Measurements from ENCODE around the gene PTCH2. TPM values are rescaled to one million over a fixed set of nuclear protein-coding genes. Genes with fewer than 3 reads are reported as not detected.

The PTCH2 gene
- total RNA-seq, 1 experiment from 2014 or later = 0.79 TPM

- Mint-ChIP-seq H3K27me3 (ENCODE audit: low read depth) (no peaks in the 10 kb centered on the region), H3K27ac (no peak overlapping the region), H3K4me1 (peaks cover 11 to 13% of the 10 kb centered on the region in 2 experiments), H3K36me3 (ENCODE audit: insufficient read depth in 1 of 3, low read depth in 3 of 3) (no peaks in the 10 kb centered on the region), H3K9me3 (no peaks in the 10 kb centered on the region), H3K4me3 (no peak overlapping the region)
- Histone ChIP-seq H2BK20ac (ENCODE audit: low read depth, low read length, poor library complexity, severe bottlenecking) (no peak overlapping the region), H3K27ac (ENCODE audit: insufficient read length, low read depth, low read length) (no peak overlapping the region), H4K5ac (ENCODE audit: insufficient read length, low read depth, low read length) (no peak overlapping the region), H3K23ac (ENCODE audit: insufficient read length, low read depth, low read length) (no peak overlapping the region), H3K4ac (ENCODE audit: low read depth, low read length) (no peak overlapping the region), H2AFZ (ENCODE audit: low read length) (no peak overlapping the region), H3T11ph (ENCODE audit: low read length) (no peak overlapping the region), H3K4me1 (ENCODE audit: insufficient read depth, low read length) (no peaks in the 10 kb centered on the region; the same call in 1 of the 2 replicates), H2BK120ac (ENCODE audit: low read depth, low read length, poor library complexity, severe bottlenecking) (no peak overlapping the region), H3K9me3 (ENCODE audit: control insufficient read depth, low read depth, low read length) (no peaks in the 10 kb centered on the region), H3K79me2 (ENCODE audit: insufficient read depth, low read length) (no peaks in the 10 kb centered on the region), H3K79me1 (ENCODE audit: insufficient read depth, low read depth, low read length, poor library complexity, severe bottlenecking) (no peaks in the 10 kb centered on the region), H3K23me2 (ENCODE audit: insufficient read length, low read depth, low read length, poor library complexity, severe bottlenecking) (no peaks in the 10 kb centered on the region), H3K27me3 (ENCODE audit: insufficient read depth, low read length) (no peaks in the 10 kb centered on the region), H2AK5ac (ENCODE audit: insufficient read length, low read length) (no peak overlapping the region), H4K20me1 (ENCODE audit: control insufficient read depth, insufficient read depth, insufficient read length) (no peaks in the 10 kb centered on the region), H2BK12ac (ENCODE audit: insufficient read length, low read depth, low read length) (no peak overlapping the region), H3K18ac (ENCODE audit: insufficient read length, low read depth, low read length) (no peak overlapping the region), H3K14ac (ENCODE audit: insufficient read depth, low read length) (no peak overlapping the region), H3K4me2 (ENCODE audit: insufficient read depth, insufficient read length, low read length) (no peak overlapping the region), H3K9ac (ENCODE audit: extremely low read depth, insufficient read length, low read length) (no peak overlapping the region), H4K91ac (ENCODE audit: insufficient read length, low read depth, low read length) (no peak overlapping the region), H3K56ac (ENCODE audit: insufficient read length, low read depth, low read length) (no peak overlapping the region), H2BK5ac (ENCODE audit: insufficient read length, low read length) (no peak overlapping the region), H4K8ac (replicated peaks; ENCODE audit: insufficient read length, low read depth, low read length) (no peak overlapping the region), H2BK15ac (ENCODE audit: low read depth, low read length) (no peak overlapping the region)
- DNase-seq = no peak
- no CpG with 5 or more reads among the region's 7 CpGs for WGBS (ENCODE audit: extremely low coverage, insufficient read length, low lambda C conversion rate)
- TF ChIP-seq CTCF (conservative IDR thresholded peaks at IDR 0.05) = no peak
These were observed 8.7 kb downstream of the PTCH2 start for GRCh38 chr1:44834328-44834727.
